ENCODE measurements around the gene ABI1.

ABI1 gene

DNA sequence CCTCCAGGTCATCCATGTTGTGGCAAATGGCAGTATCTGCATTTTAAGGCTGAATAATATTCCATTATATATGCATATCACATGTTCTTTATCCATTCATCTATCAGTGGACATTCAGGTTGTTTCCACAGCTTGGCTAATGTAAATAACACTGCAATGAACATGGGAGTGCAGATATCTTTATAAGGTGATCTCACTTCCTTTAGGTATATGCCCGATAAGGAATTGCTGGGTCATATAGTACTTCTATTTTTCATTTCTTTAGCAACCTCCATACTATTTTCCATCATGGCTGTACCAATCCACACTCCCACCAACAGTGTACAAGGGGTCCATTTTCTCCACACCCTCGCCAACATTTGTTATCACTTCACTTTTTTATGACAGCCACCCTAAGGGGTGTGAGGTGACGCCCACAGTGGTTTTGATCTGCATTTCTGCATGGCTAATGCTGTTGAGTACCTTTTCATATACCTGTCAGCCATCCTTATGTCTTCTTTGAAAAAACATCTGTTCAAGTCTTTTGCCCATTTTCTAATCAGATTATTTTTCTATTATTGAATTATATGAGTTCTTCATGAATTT lies 18.9 kb downstream of the ABI1 start:
- Histone ChIP-seq H3K36me3 (ENCODE audit: control insufficient read depth, insufficient read depth, low read length) (no peaks in the 10 kb centered on the region; the same call in 1 of the 2 replicates), H3K4me3 (replicated peaks; ENCODE audit: low read depth, low read length) (no peak overlapping the region), H3K27me3 (replicated peaks; ENCODE audit: control insufficient read depth, insufficient read depth, low read length) (no peaks in the 10 kb centered on the region)
- no peak for DNase-seq (ENCODE audit: extremely low read depth, insufficient read length)
- TF ChIP-seq, protein P1, sequence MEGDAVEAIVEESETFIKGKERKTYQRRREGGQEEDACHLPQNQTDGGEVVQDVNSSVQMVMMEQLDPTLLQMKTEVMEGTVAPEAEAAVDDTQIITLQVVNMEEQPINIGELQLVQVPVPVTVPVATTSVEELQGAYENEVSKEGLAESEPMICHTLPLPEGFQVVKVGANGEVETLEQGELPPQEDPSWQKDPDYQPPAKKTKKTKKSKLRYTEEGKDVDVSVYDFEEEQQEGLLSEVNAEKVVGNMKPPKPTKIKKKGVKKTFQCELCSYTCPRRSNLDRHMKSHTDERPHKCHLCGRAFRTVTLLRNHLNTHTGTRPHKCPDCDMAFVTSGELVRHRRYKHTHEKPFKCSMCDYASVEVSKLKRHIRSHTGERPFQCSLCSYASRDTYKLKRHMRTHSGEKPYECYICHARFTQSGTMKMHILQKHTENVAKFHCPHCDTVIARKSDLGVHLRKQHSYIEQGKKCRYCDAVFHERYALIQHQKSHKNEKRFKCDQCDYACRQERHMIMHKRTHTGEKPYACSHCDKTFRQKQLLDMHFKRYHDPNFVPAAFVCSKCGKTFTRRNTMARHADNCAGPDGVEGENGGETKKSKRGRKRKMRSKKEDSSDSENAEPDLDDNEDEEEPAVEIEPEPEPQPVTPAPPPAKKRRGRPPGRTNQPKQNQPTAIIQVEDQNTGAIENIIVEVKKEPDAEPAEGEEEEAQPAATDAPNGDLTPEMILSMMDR (IDR thresholded peaks at IDR 0.05; ENCODE audit: insufficient read depth, low read length, poor library complexity, severe bottlenecking) = no peak

GRCh38 chr10:26840938-26841732 lies 19.6 kb downstream of the ABI1 start:
- TF ChIP-seq, protein P1 (IDR thresholded peaks at IDR 0.05; ENCODE audit: insufficient read depth, low read length, poor library complexity, severe bottlenecking) = no peak
- H3K36me3 ChIP-seq (ENCODE audit: control insufficient read depth, insufficient read depth, low read length) = no peaks in the 10 kb centered on the region; the same call in 1 of the 2 replicates
- no peak for DNase-seq (ENCODE audit: extremely low read depth, insufficient read length)
- no peak overlapping the region for H3K4me3 ChIP-seq (replicated peaks; ENCODE audit: low read depth, low read length)
- H3K27me3 ChIP-seq (replicated peaks; ENCODE audit: control insufficient read depth, insufficient read depth, low read length) = no peaks in the 10 kb centered on the region

GRCh38 chr10:26839966-26840627 lies 20.7 kb downstream of the ABI1 start:
- TF ChIP-seq, protein P1 (IDR thresholded peaks at IDR 0.05; ENCODE audit: insufficient read depth, low read length, poor library complexity, severe bottlenecking) = no peak
- H3K27me3 ChIP-seq (replicated peaks; ENCODE audit: control insufficient read depth, insufficient read depth, low read length) = no peaks in the 10 kb centered on the region
- H3K36me3 ChIP-seq (ENCODE audit: control insufficient read depth, insufficient read depth, low read length) = no peaks in the 10 kb centered on the region; the same call in none of the 2 replicates
- H3K4me3 ChIP-seq (replicated peaks; ENCODE audit: low read depth, low read length) = no peak overlapping the region
- no peak for DNase-seq (ENCODE audit: extremely low read depth, insufficient read length)

DNA sequence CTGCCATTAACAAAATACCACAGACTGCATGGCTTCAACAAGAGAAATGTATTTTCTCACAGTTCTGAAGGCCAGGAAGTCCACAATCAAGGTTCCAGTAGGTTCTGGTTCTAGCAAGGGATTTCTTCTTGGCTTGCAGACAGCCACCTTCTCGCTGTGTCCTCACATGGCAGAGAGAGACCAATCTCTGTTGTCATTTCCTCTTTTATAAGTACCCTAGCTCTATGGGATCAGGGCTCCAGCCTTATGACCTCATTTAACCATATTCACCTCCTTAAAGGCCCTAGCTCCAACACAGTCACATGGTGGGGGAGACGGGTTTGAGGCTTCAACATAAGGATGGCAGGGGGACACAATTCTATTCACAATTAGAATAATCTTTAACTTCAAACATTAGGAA lies 23.6 kb downstream of the ABI1 start:
- Histone ChIP-seq H3K36me3 (ENCODE audit: control insufficient read depth, insufficient read depth, low read length) (no peaks in the 10 kb centered on the region; the same call in none of the 2 replicates), H3K27me3 (replicated peaks; ENCODE audit: control insufficient read depth, insufficient read depth, low read length) (no peaks in the 10 kb centered on the region), H3K4me3 (replicated peaks; ENCODE audit: low read depth, low read length) (no peak overlapping the region)
- DNase-seq (ENCODE audit: extremely low read depth, insufficient read length) = no peak
- TF ChIP-seq, protein P1 (IDR thresholded peaks at IDR 0.05; ENCODE audit: insufficient read depth, low read length, poor library complexity, severe bottlenecking) = no peak

DNA sequence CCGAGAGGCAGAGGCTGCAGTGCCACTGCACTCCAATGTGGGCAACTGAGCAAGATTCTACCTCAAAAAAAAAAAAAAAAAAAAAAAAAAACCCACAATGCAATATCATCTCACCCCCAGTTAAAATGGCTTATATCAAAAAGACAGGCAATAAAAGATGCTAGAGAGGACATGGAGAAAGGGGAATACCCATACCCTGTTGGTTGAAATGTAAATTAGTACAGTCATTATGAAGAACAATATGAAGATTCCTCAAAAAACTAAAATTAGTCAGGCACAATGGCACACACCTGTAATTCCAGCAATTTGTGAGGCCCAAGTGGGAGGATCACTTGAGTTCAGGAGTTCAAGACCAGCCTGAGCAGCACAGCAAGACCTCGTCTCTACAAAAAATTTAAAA lies 25.7 kb downstream of the ABI1 start:
- Histone ChIP-seq H3K4me3 (replicated peaks; ENCODE audit: low read depth, low read length) (no peak overlapping the region), H3K27me3 (replicated peaks; ENCODE audit: control insufficient read depth, insufficient read depth, low read length) (no peaks in the 10 kb centered on the region), H3K36me3 (ENCODE audit: control insufficient read depth, insufficient read depth, low read length) (no peaks in the 10 kb centered on the region; the same call in none of the 2 replicates)
- TF ChIP-seq, protein P1 (IDR thresholded peaks at IDR 0.05; ENCODE audit: insufficient read depth, low read length, poor library complexity, severe bottlenecking) = no peak
- DNase-seq (ENCODE audit: extremely low read depth, insufficient read length) = no peak
